ENCODE measurements around the gene CD80.

GRCh38 chr3:119597548-119598288 lies 38.3 kb upstream of the CD80 start, which contains the start of gene PLA1A:
- TF ChIP-seq POLR2A (IDR thresholded peaks at IDR 0.05), result no peak
- TF ChIP-seq, protein P1, sequence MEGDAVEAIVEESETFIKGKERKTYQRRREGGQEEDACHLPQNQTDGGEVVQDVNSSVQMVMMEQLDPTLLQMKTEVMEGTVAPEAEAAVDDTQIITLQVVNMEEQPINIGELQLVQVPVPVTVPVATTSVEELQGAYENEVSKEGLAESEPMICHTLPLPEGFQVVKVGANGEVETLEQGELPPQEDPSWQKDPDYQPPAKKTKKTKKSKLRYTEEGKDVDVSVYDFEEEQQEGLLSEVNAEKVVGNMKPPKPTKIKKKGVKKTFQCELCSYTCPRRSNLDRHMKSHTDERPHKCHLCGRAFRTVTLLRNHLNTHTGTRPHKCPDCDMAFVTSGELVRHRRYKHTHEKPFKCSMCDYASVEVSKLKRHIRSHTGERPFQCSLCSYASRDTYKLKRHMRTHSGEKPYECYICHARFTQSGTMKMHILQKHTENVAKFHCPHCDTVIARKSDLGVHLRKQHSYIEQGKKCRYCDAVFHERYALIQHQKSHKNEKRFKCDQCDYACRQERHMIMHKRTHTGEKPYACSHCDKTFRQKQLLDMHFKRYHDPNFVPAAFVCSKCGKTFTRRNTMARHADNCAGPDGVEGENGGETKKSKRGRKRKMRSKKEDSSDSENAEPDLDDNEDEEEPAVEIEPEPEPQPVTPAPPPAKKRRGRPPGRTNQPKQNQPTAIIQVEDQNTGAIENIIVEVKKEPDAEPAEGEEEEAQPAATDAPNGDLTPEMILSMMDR (IDR thresholded peaks at IDR 0.05), result no peak
